HepG2 (cell line): ENCODE data around the gene MGAT5. TPM values are rescaled to one million over a fixed set of nuclear protein-coding genes. Genes with fewer than 3 reads are reported as not detected.

Experiments used
- ATAC-seq: fragments of 200-7000 bp; cut with Tn5 transposase; 3 replicates; pipeline ENCODE4 v1.9.1; 2020; ENCODE audit warnings: mild to moderate bottlenecking, moderate library complexity
- BruUV-seq: library from RNA; stranded (reverse); fragments of 400-500 nt; replicated peaks from 2 replicates; lab custom pipeline; 2021; lab: Mats Ljungman, UMichigan
- CTCF ChIA-PET: fragments of 300-600 bp; formaldehyde crosslinking; extraction: SDS; loops from one replicate; lab custom pipeline; 2021; ENCODE audit warnings: low total read pairs, inconsistent platforms, low intra/inter-chr PET ratio; lab: Yijun Ruan, JAX
- POLR2A ChIA-PET: fragments of 350-600 bp; sonication (Branson Sonifier 250); formaldehyde crosslinking; loops from one replicate; lab custom pipeline; 2020; ENCODE audit warnings: antibody characterized with exemption, inconsistent platforms; lab: Yijun Ruan, JAX
- DNase-seq: peaks from one replicate; pipeline ENCODE4 v3.0.0-alpha.2; 2015; ENCODE audit warnings: low spot score
- FAIRE-seq: peaks from 3 replicates; lab custom pipeline; 2011; peaks lifted over from hg19 to GRCh38; lab: Jason Lieb, UNC
- H2AFZ ChIP-seq: one replicate; pipeline ENCODE4 v1.6.1; 2011; ENCODE audit warnings: low read length, inconsistent platforms
- H3K27ac ChIP-seq: fragments of 300-600 bp; 3 replicates; pipeline ENCODE4 v1.8.0; 2011; ENCODE audit warnings: mixed run types, mild to moderate bottlenecking, mixed read lengths, low read length, inconsistent platforms; ENCODE audit not compliant: insufficient read depth; ENCODE audit errors: extremely low read length
- H3K27me3 ChIP-seq, 2 experiments: fragments of 200-600 bp in 1 of 2; 2 replicates in 1 of 2; 3 replicates in 1 of 2; pipeline versions ENCODE4 v1.6.0 to v1.8.0; 2011; ENCODE audit warnings: low read length in 2 of 2, mild to moderate bottlenecking in 2 of 2, moderate library complexity in 2 of 2, inconsistent platforms in 1 of 2; ENCODE audit not compliant: insufficient read depth in 2 of 2, control insufficient read depth in 1 of 2
- H3K36me3 ChIP-seq, 2 experiments: fragments of 200-600 bp in 1 of 2; replicated peaks in 1 of 2; 2 replicates in 1 of 2; 3 replicates in 1 of 2; pipeline versions ENCODE4 v1.5.1 to v1.8.0; 2011; ENCODE audit warnings: low read length in 2 of 2, inconsistent platforms in 1 of 2; ENCODE audit not compliant: insufficient read depth in 2 of 2, control insufficient read depth in 1 of 2
- H3K4me1 ChIP-seq: 2 replicates; pipeline ENCODE4 v1.5.1; 2012; ENCODE audit warnings: low read length, inconsistent platforms; ENCODE audit not compliant: insufficient read depth
- H3K4me2 ChIP-seq: 2 replicates; pipeline ENCODE4 v1.6.0; 2011; ENCODE audit warnings: low read depth, low read length, inconsistent platforms
- H3K4me3 ChIP-seq, 3 experiments: fragments of 200-600 bp in 1 of 3; sonication (generic), shearing (Covaris generic) in 1 of 3; replicated peaks in 1 of 3; 2 replicates each; pipeline ENCODE4 v1.5.1; 2011 to 2016; ENCODE audit warnings: low read length in 3 of 3, inconsistent platforms in 2 of 3, low read depth in 2 of 3, mild to moderate bottlenecking in 2 of 3, control low read depth in 1 of 3, mixed read lengths in 1 of 3; ENCODE audit not compliant: insufficient read depth in 1 of 3
- H3K79me2 ChIP-seq: one replicate; pipeline ENCODE4 v1.6.1; 2011; ENCODE audit warnings: low read length, inconsistent platforms; ENCODE audit not compliant: insufficient read depth
- H3K9ac ChIP-seq: 2 replicates; pipeline ENCODE4 v1.6.0; 2011; ENCODE audit warnings: mild to moderate bottlenecking, low read depth, low read length, inconsistent platforms; ENCODE audit not compliant: insufficient read depth
- H3K9me3 ChIP-seq: 2 replicates; pipeline ENCODE4 v1.5.1; 2012; ENCODE audit warnings: mild to moderate bottlenecking, low read length
- H4K20me1 ChIP-seq: 2 replicates; pipeline ENCODE4 v1.6.0; 2011; ENCODE audit warnings: inconsistent platforms, mild to moderate bottlenecking, low read length, moderate library complexity; ENCODE audit not compliant: insufficient read depth
- CHD2 ChIP-seq: IDR thresholded peaks from 2 replicates; pipeline ENCODE4 v1.6.1; 2011; ENCODE audit warnings: low read depth, low read length, improper control_type of control experiment
- GATA4 ChIP-seq: sonication (generic); IDR thresholded peaks from 2 replicates; pipeline ENCODE4 v1.6.1; 2016; ENCODE audit warnings: antibody characterized with exemption, low read depth, borderline replicate concordance
- MAX ChIP-seq: IDR thresholded peaks from 2 replicates; pipeline ENCODE4 v1.6.1; 2012; ENCODE audit warnings: inconsistent platforms
- MYC ChIP-seq: sonication (generic); formaldehyde crosslinking; IDR thresholded peaks from 2 replicates; pipeline ENCODE4 v1.9.0; 2021; ENCODE audit warnings: missing genetic modification reagents, borderline replicate concordance
- NCOR1 ChIP-seq: fragments of 200-600 bp; sonication (generic); IDR thresholded peaks from 2 replicates; pipeline ENCODE4 v1.7.0; 2017; ENCODE audit warnings: antibody characterized with exemption, low read length, borderline replicate concordance
- RFX1 ChIP-seq: fragments of 450-650 bp; IDR thresholded peaks from 2 replicates; pipeline ENCODE4 v1.6.1; 2017
- SPEN ChIP-seq: sonication (generic); formaldehyde crosslinking; IDR thresholded peaks from 2 replicates; pipeline ENCODE4 v1.5.1; 2020; ENCODE audit warnings: low read depth, mild to moderate bottlenecking, missing genetic modification reagents
- TBX3 ChIP-seq: fragments of 450-650 bp; IDR thresholded peaks from 2 replicates; pipeline ENCODE4 v1.6.1; 2017; ENCODE audit warnings: antibody characterized with exemption, mild to moderate bottlenecking, inconsistent platforms, borderline replicate concordance
- ZBTB21 ChIP-seq: sonication (generic); formaldehyde crosslinking; IDR thresholded peaks from 2 replicates; pipeline ENCODE4 v1.4.0; 2020; ENCODE audit warnings: missing genetic modification reagents
- ZC3H4 ChIP-seq: sonication (generic); formaldehyde crosslinking; IDR thresholded peaks from 2 replicates; pipeline ENCODE4 v1.4.0; 2020; ENCODE audit warnings: missing genetic modification reagents, borderline replicate concordance
- ZNF232 ChIP-seq: sonication (generic); formaldehyde crosslinking; IDR thresholded peaks from 2 replicates; pipeline ENCODE4 v1.4.0; 2020; ENCODE audit warnings: missing genetic modification reagents, borderline replicate concordance
- ZNF772 ChIP-seq: sonication (generic); formaldehyde crosslinking; IDR thresholded peaks from 2 replicates; pipeline ENCODE4 v1.5.0; 2020; ENCODE audit warnings: mild to moderate bottlenecking, missing genetic modification reagents
- ZNF879 ChIP-seq: sonication (generic); formaldehyde crosslinking; IDR thresholded peaks from 2 replicates; pipeline ENCODE4 v1.8.1; 2023; ENCODE audit warnings: missing genetic modification reagents
- WGBS: methylation state at CpG from one replicate; pipeline ENCODE4 v1.1.6; 2017; ENCODE audit warnings: low lambda C conversion rate; 5-methylcytosine and 5-hydroxymethylcytosine counted together
- in situ Hi-C: cut with HindIII; loops from 2 replicates; pipeline ENCODE4 v1.10.0; 2017; ENCODE audit warnings: low pct_unique_long_range_greater_than_20kb; ENCODE audit not compliant: extremely low pct_ligation_motif_present
- intact Hi-C: fragments of 100-400 bp; cut with micrococcal nuclease; formaldehyde crosslinking; loops from one replicate; pipeline ENCODE4 v1.10.0; 2022; ENCODE audit not compliant: unreplicated experiment
- polyA plus RNA-seq, 8 experiments: library from polyadenylated mRNA; depleted of rRNA in 3 of 8; stranded (reverse) in 7 of 8; unstranded in 1 of 8; fragments of >200 nt; fragmentation: Illumina TruSeq in 4 of 8; extraction: Trizol in 4 of 8; gene quantifications; 2 replicates each; pipeline versions ENCODE4 v1.2.1 to v1.2.3, GENCODE V29; 2011 to 2016; ENCODE audit warnings: low read depth in 4 of 8, missing spikeins in 1 of 8, mixed read lengths in 1 of 8; ENCODE audit not compliant: insufficient read depth in 1 of 8
- total RNA-seq, 5 experiments: library from RNA; depleted of rRNA; stranded (reverse); fragments of >200 nt; fragmentation: Illumina TruSeq; extraction: Trizol; gene quantifications; 2 replicates each; pipeline ENCODE4 v1.2.3, GENCODE V29; 2016; ENCODE audit warnings: low read depth in 1 of 5

MGAT5 gene
- total and polyA plus RNA-seq, 2 of the 13 experiments (the other 11 are each of a cell fraction or from before 2014, with no cell fraction given) = 33.1 to 60.2 TPM

- TF ChIP-seq CHD2 (no peak), ZNF879 (CRISPR knock-in tag) (no peak), NCOR1 (no peak), ZNF772 (CRISPR knock-in tag) (no peak), MYC (CRISPR knock-in tag) (no peak), SPEN (no peak), MAX (no peak), ZBTB21 (CRISPR knock-in tag) (no peak), RFX1 (no peak), ZNF232 (CRISPR knock-in tag) (no peak), ZC3H4 (CRISPR knock-in tag) (no peak), TBX3 (no peak), GATA4 (no peak)
- FAIRE-seq = no peak
- Histone ChIP-seq H4K20me1 (no peaks in the 10 kb centered on the region), H3K27ac (no peak overlapping the region), H3K79me2 (no peaks in the 10 kb centered on the region), H3K9me3 (no peaks in the 10 kb centered on the region), H3K36me3 (no peaks in the 10 kb centered on the region), H3K27me3 (peaks cover 3 to 14% of the 10 kb centered on the region in 2 experiments; a peak in 4 of 5 replicates), H3K4me2 (no peak overlapping the region), H3K4me3 (no peak overlapping the region), H2AFZ (no peak overlapping the region), H3K9ac (no peak overlapping the region), H3K4me1 (peaks cover 23% of the 10 kb centered on the region)
- ATAC-seq = no peak
- intact Hi-C loops = loop anchor here (10.0 kb wide), 1 partner anchor 241 kb away; no protein-coding TSS in a partner anchor
- CTCF ChIA-PET = no interaction called here
- BruUV-seq = no TSS peak
- in situ Hi-C loops = loop anchor here (5.0 kb wide), 2 partner anchors 319 to 434 kb away; no protein-coding TSS in a partner anchor
- POLR2A ChIA-PET = no interaction called here
- WGBS = 87% methylated on average over 3 of the region's 7 CpGs
- DNase-seq = no peak
These were observed 209.8 kb downstream of the MGAT5 start for GRCh38 chr2:134463699-134464022.
